ELR (cell line): ENCODE measurements around the gene CDS2.

Experiments
- DNase-seq: peaks from one replicate; pipeline ENCODE4 v3.0.0-alpha.2; 2015; ENCODE audit warnings: low read depth

CDS2 gene

DNA sequence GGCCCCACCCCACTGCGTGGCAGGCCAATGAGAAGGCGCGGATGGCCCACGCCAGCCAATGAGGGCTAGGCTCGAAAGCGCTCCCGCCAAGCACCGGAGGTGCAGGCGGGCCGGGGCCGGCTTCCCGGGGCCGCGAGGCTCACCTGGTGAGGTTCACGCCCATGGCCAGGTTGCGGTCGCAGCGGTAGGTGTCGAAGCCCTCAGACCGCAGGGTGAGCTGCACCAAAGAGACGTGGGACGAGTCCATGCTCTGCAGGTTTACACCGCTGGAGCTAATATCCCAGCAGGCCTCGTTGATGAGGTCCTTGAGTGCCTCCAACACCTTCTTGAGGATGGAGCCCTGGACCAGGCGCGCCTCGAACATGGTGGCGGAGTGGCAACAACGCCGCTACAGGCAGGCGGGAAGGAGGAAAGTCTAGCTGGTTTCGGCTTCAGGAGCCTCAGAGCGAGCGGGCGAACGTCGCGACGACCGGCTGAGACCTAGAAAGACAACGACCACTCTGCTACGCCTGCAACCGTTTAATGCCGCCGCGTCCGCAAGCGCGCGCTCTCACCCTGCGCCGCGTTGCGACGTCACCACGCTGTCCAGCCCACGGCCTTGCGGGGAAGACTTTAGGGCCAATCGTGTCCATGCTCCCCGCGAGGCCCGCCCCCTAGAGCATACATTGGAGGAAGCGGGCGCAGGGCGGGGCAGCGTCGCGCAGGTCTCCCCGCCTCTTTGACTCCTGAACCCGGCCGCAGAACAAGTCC is 7.2 kb upstream of the CDS2 start, which contains the start of gene PCNA:
Gene PCNA, minus strand, starts transcription at position 524 of the 750 bp plus-strand sequence. Its CDS starts 160 bp downstream, at position 364.
- peak; percentile 97 for DNase-seq

GRCh38 chr20:5120185-5120476 is 6.7 kb upstream of the CDS2 start:
- no peak for DNase-seq

DNA sequence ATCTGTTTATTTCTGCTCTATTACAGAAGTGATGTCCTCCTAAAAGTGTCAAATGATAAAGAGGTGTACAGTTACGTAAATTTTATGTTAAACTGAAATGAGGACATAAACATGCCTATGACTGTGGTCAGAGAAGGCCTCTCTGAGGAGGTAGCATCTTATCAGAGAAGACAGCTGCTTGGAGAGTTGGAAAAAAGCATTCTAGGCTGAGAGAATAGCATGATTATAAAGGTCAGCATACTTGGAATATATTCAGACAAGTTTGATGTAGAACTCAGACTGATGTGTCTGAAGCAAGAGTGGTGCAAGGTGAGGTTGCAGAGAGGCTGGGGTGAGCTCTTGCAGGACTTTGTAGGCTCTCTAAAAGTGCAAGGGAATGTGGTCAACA is 3.9 kb upstream of the CDS2 start:
- no peak for DNase-seq

DNA sequence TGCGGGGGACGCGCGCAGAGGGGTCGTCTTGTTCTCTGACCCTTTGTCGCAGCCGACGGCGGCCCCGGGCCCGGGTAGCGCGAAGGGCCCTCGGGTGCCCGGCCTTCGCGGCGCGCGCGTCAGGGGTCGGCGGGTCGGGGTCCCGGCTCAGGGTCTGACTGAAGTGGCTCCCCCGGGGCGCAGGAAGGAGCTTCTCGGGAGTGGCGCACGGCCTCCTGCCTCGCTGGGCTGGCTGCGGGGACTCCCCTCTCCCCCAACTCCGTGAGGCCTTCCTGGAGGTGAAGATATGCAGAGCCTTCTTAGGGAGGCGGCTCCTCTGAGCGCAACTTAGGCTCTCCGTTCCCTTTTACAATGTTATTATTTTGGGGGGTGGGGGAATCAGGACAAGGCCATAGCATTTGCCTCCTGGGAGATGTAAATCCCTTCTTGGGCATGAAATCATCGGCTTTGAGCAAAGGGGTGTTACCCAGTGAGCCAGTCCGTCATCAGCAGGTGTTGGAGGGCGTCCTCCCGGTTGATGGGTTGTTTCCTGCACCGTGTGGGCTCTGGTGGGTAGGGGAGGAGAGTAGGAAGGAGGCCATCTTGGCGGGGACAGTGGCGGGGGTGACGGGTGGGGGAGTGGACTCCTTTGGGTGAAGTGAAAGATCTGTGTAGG is 523 bp downstream of the CDS2 start:
- peak; percentile 68 for DNase-seq

- DNase-seq, result no peak
Measured at GRCh38 chr20:5127859-5128424, 1.1 kb downstream of the CDS2 start.

- DNase-seq, result no peak
Measured at GRCh38 chr20:5128886-5129285, 2.1 kb downstream of the CDS2 start.

DNA sequence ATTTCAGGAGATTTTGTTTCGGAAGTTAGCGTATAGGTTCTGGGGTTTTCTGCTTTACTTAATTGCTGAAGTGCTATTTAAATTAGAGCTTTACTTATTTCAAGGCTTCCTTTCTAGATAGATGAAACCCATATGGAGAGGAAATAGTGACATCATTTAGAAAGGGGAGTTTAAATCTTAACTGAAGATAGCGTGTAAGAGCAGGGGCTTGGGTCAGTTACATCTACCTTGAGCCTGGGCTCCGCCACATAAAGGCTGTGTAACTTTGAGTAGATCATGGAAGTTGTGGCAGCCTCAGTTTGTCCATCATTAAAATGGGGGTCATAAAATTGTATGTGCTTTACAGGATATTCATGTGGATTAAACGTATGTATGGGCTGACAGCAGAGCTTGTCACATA is 4.7 kb downstream of the CDS2 start:
- DNase-seq, result no peak

- no peak for DNase-seq
Measured at GRCh38 chr20:5133998-5134397, 7.2 kb downstream of the CDS2 start.

- no peak for DNase-seq
Measured at GRCh38 chr20:5135363-5136012, 8.7 kb downstream of the CDS2 start.

DNA sequence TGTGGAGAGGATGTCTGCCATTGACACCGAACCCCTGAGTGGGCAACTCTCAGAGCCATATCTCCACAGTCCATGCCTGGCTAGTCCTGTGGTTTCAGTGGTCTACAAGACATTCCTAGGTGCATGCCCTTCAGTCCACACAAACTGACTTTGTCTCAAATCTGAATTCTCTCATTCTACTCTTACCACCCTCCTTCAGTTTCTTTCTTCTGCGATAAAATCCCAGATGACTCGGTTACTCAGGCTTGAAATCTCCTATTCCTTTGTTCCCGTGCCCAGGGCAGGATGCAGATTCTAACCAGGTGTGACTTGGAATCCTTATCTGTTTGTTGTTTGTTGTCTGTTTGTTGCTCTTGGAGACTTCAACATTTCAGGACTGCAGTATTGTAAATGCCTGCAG is 9.3 kb downstream of the CDS2 start:
- no peak for DNase-seq

GRCh38 chr20:5140195-5140594 is 13.4 kb downstream of the CDS2 start:
- no peak for DNase-seq

DNA sequence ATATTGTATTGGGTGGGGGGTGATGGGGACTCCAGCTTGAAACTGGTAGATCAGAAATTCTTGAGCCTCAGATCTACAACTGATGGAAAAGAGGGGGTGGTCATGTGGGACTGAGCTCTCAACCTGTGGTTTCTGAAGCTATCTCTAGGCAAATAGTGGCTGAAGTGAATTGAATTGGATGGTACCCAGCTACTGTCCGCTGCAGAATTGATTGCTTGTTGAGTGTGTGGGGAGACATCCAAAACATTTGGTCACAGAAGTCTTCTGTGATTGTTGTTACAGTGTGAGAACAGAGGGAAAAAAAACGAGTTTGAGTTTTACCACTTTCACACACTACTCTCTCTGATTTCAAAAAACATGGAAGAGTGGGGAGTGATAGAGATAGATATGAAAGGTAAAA is 14.8 kb downstream of the CDS2 start:
- DNase-seq, result no peak

DNA sequence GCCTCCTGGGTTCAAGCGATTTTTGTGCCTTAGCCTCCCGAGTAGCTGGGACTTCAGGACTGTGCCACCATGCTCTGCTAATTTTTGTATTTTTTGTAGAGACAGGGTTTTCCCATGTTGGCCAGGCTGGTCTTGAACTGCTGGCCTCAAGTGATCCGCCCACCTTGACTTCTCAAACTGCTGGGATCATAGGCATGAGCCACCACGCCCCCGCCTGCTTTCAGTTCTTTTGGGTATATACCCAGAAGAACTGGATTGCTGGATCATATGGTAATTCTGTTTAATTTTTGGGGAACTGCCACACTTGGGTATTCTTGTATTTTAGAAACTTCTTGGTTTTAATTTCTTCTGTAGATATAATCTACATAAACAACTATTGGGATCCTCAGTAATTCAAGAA is 17.0 kb downstream of the CDS2 start:
- no peak for DNase-seq

DNA sequence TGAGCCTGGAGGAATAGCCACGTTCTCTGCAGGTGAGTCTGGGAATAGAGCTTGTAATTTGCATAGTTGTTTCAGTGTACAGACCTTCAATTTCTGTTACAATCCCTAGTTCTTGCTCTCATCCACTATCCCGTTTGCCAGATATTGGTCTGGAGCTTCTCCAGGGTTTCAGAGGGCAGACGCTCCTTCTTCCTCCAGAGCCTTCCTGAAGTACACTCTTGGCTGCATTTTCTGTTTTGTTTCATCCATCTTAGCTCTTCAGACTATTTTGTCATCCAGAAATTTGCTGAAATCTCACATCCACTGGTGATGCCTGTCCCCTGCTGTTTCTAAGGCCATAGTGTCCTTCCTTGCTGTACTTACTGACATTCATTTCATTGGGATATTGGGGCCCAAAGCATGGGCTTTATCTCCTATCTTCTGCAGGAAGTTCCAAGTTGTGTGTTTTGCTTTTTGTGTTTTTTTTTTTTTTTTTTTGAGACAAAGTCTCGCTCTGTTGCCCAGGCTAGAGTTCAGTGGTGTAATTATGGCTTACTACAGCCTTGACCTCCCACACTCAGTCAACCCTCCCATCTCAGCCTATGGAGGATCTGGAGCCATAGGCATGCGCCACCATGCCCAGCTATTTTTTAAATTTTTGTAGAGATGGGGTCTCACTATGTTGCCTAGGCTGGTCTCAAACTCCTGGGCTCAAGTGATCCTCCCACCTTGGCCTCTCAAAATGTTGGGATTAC is 18.7 kb downstream of the CDS2 start:
- DNase-seq, result no peak

- no peak for DNase-seq
Measured at GRCh38 chr20:5146099-5146668, 19.4 kb downstream of the CDS2 start.

DNA sequence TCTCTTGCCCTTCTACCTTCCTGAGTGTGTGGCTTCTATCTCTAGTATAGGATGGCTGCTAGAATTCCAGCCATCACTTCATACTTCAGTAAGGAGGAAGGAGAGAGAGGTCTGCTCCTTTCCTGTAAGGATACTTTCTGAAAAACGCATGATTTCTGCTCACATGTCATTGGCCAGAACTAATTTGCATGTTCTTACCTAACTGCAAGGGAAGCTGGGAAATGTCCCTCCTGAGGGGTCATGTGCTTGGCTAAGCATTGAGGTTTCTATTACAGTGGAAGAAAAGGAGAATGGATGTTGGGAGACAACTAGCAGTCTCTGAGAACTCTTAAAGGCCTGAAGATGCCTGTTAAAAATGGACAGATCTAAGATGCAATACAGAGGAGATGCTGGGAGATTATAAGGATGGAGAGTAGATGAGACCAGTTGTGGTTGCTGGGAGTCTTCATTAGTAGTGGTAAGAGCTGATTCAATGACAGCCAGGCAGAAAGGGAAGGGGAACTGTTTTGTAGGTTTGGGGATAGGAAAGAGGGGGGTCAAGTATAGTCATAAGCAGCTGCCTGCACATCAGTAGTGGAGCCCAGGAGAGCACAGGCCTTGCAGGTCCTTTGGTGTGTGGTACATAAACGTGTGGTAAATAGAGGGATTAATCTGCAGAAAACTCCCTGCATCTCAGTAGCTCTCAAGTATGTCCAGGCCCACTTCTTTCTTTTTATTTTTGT is 20.2 kb downstream of the CDS2 start:
- no peak for DNase-seq

DNA sequence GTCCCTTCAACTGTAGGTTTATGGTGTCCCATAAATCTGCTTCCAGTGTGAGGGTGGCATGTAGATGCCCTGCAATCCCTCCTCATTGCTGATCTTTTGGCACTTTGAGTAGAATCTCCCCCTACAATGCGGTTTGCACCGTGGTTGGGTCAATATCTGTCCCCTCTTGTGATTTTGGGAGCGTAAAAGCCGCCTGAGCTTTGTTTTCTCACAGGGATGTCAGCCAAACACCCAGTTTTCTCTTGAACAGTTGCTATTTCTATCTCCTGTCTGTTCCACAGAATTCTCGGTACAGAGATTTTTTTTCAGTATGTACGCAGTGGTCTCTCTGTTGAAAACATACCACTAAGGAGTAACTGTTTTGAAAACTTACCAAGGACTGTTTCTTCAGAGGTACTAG is 21.8 kb downstream of the CDS2 start:
- no peak for DNase-seq

DNA sequence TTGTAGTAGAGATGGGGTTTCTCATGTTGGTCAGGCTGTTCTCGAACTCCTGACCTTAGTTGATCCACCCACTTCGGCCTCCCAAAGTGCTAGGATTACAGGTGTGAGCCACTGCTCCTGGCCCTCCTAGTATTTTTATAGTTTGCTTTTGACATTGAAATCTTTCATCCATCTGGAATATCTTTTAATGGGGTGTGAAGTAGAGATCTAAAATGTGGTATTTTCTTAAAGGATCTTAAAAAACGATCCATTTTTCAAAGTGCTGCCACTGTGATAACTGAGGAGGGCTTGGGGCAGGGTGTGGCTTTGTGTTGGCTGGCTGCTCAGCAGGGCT is 23.1 kb downstream of the CDS2 start:
- no peak for DNase-seq

DNA sequence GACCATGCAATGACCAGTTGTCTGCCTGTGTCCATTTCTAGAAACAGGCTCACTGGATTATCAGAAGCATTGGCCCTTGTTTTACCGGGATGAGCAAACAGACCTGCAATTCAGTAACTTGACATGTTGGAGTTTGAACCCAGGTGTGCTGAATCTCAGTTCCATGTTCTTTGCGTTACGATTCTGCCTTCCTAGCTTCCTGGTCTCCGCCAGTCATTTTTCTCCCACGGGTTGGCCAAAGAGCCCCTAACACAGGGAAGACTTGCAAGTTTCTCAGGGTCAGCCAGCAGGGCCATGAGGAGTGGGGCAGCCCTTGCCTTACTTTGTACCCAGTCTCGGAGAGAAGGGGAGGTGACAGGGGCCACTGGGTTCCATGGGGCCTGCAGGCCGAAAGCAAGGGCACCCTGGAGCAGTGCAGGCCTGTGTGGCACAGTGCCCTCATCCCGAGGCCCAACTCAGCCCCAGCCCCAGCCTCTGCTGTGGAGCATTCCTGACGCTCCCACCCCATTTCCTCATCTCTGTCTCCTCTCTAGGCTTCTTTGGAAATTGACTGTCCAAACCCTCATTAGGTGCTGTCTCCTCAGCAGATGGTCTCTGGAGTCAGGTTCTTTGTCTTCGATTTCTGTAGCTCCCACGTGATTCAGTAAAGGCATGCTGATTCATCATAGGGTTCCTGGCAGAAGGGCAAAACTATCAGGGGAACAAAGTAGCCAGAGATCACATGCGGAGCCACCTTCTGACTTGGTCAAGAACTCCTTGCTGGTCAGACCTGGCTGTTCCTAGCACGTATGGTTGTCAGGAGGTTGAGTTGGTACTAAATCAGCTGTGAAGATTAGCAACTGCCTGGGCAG is 23.6 kb downstream of the CDS2 start:
- DNase-seq, result peak; percentile 48

DNA sequence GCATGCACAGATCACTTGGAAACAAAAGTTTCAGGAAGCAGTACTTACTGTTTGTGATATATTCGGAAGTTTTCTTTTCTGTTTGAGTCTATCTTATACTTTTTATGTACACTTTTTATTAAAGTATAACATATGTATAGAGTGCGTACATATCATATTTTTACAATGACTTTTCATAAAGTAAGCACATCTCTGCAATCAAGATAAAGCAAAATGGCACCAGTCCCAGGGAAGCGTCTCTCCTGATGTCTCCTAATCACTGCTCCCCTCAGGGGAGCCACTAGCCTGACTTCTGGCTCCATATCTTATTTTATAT is 26.3 kb downstream of the CDS2 start:
- DNase-seq, result no peak
